Chondrocyte (in vitro differentiated cells): ENCODE data around the gene TRIM31. TPM values are rescaled to one million over a fixed set of nuclear protein-coding genes. Genes with fewer than 3 reads are reported as not detected.

ENCODE experiments used
- DNase-seq: peaks from one replicate; pipeline ENCODE4 v3.0.0; 2021; ENCODE audit warnings: mixed read lengths, low spot score
- H3K27ac Mint-ChIP-seq: one replicate; pipeline ENCODE4 v1.8.0; 2021; ENCODE audit warnings: mild to moderate bottlenecking, moderate library complexity, mixed read lengths; ENCODE audit not compliant: unreplicated experiment
- H3K27me3 Mint-ChIP-seq: 2 replicates; pipeline ENCODE4 v1.8.0; 2021; ENCODE audit warnings: low read depth, mixed read lengths
- H3K36me3 Mint-ChIP-seq: 2 replicates; pipeline ENCODE4 v1.8.0; 2021; ENCODE audit warnings: low read depth, mixed read lengths
- H3K4me1 Mint-ChIP-seq: 2 replicates; pipeline ENCODE4 v1.8.0; 2021; ENCODE audit warnings: low read depth, mild to moderate bottlenecking, mixed read lengths
- H3K4me3 Mint-ChIP-seq: one replicate; pipeline ENCODE4 v1.8.0; 2021; ENCODE audit warnings: mild to moderate bottlenecking, moderate library complexity, mixed read lengths; ENCODE audit not compliant: unreplicated experiment
- H3K9me3 Mint-ChIP-seq: 2 replicates; pipeline ENCODE4 v1.8.0; 2021; ENCODE audit warnings: low read depth, mixed read lengths
- CTCF ChIP-seq: fragments of 200-600 bp; sonication (generic); IDR thresholded peaks from 2 replicates; pipeline ENCODE4 v1.5.0; 2021; ENCODE audit warnings: antibody characterized with exemption, mild to moderate bottlenecking, moderate library complexity
- total RNA-seq: library from RNA; stranded (reverse); gene quantifications from 3 replicates; pipeline ENCODE4 v1.2.1, GENCODE V29; 2021

TRIM31 gene
- total RNA-seq, 1 donor from 2014 or later = not detected

DNA sequence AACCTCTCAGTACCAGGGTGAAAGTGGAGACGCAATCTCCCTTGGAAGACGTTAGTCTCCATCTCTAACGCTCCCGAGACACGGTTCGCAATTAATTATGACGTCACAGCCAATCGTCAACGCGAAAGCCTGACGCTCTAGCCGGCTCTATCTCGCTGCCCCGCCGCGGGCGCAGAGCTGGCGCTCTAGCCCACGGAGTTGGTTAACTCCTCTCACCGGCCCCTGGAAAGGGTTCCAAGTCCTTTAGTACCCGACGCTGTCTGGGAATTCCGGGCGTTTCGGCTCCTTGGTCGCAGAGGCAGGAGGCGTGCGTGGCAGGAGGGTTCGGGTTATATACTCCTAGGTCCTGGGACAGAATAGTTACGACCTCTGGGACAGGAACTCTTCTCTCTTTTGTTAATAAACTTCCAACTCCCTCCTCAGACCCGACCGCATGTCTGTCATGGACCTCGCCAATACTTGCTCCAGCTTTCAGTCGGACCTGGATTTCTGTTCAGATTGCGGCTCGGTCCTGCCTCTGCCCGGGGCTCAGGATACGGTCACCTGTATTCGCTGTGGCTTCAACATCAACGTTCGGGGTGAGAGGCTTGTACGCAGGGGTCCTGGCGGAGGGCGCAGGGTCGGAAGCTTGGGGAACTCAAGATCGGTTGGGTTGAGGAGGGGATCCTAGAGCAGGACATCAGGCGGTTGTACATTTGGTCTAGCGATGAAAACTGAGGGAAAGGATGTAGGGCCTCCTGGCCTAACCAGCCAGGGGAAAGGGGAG is 51.6 kb downstream of the TRIM31 start, which contains the start of gene POLR1H:
Gene POLR1H, plus strand, starts transcription at position 174 of the 766 bp plus-strand sequence. Its CDS starts 260 bp downstream, at position 434.
- no peaks in the 10 kb centered on the region for H3K9me3 Mint-ChIP-seq
- peak within 1 kb of the TSS; percentile 98 for H3K4me3 Mint-ChIP-seq
- TF ChIP-seq CTCF = no peak
- H3K27ac Mint-ChIP-seq = peak within 1 kb of the TSS; percentile 97
- peaks cover 5% of the 10 kb centered on the region for H3K36me3 Mint-ChIP-seq
- peak; percentile 95 for DNase-seq
- peaks cover 37% of the 10 kb centered on the region for H3K4me1 Mint-ChIP-seq
- H3K27me3 Mint-ChIP-seq = no peaks in the 10 kb centered on the region

DNA sequence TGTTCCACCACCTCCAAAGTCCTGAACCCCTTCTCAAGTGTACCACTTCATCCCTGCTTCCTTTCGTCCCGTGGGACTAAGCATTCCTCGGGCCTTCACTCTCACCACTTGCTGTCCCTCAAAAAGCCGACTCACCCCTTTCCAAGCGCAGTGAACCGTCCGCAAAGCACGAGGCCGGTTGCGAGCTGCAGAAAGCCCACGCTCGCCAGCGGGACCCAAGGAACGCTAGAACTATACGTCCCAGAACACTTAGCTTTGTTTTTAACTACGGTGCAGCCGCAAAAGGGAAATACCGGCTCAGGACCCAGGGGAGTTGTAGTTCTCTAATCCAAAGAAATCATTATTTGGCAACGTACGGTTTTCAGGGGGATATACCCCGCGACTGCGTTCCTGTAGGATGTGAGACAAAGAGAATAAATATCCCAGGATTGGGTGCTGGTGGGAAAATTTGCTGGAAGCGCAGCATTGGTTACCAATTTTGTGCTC is 52.2 kb downstream of the TRIM31 start:
- no peak for TF ChIP-seq CTCF
- Mint-ChIP-seq H3K27me3 (no peaks in the 10 kb centered on the region), H3K36me3 (peaks cover 5% of the 10 kb centered on the region), H3K9me3 (no peaks in the 10 kb centered on the region), H3K27ac (peak overlapping the region; percentile 97), H3K4me1 (peaks cover 30% of the 10 kb centered on the region), H3K4me3 (peak overlapping the region; percentile 98)
- no peak for DNase-seq

GRCh38 chr6:30055513-30055912 is 57.4 kb downstream of the TRIM31 start:
- Mint-ChIP-seq H3K27me3 (no peaks in the 10 kb centered on the region), H3K4me3 (no peak overlapping the region), H3K36me3 (peaks cover 3% of the 10 kb centered on the region), H3K9me3 (no peaks in the 10 kb centered on the region), H3K27ac (no peak overlapping the region), H3K4me1 (peaks cover 11% of the 10 kb centered on the region)
- DNase-seq = no peak
- TF ChIP-seq CTCF = no peak

GRCh38 chr6:30053682-30054081 is 59.2 kb downstream of the TRIM31 start:
- no peak overlapping the region for H3K4me3 Mint-ChIP-seq
- no peak for TF ChIP-seq CTCF
- no peak for DNase-seq
- peaks cover 3% of the 10 kb centered on the region for H3K36me3 Mint-ChIP-seq
- no peaks in the 10 kb centered on the region for H3K9me3 Mint-ChIP-seq
- no peaks in the 10 kb centered on the region for H3K4me1 Mint-ChIP-seq
- H3K27ac Mint-ChIP-seq = no peak overlapping the region
- H3K27me3 Mint-ChIP-seq = no peaks in the 10 kb centered on the region

Other genes with a start within 250 kb of the TRIM31 start
- gene HLA-A, start 170.6 kb downstream of the TRIM31 start, total RNA-seq = 110 to 191 TPM (median 187 TPM) in 3 replicates
- 15.2 to 18.2 TPM (median 15.5 TPM) in 3 replicates for gene POLR1H, start 51.8 kb downstream of the TRIM31 start, total RNA-seq
- gene PPP1R11, start 45.9 kb downstream of the TRIM31 start, total RNA-seq = 45.0 to 49.7 TPM (median 47.1 TPM) in 3 replicates
- not detected in 3 replicates for gene RNF39, start 37.3 kb downstream of the TRIM31 start, total RNA-seq
- gene TRIM40, start 23.1 kb upstream of the TRIM31 start, total RNA-seq = not detected in 3 replicates
- not detected in 3 replicates for gene TRIM10, start 48.1 kb upstream of the TRIM31 start, total RNA-seq
- not detected in 3 replicates for gene TRIM15, start 50.5 kb upstream of the TRIM31 start, total RNA-seq
- 36.1 to 37.6 TPM (median 36.7 TPM) in 3 replicates for gene TRIM26, start 100.3 kb upstream of the TRIM31 start, total RNA-seq
- gene TRIM39, start 213.8 kb upstream of the TRIM31 start, total RNA-seq = 12.5 to 14.8 TPM (median 13.7 TPM) in 3 replicates
- 38.4 to 41.8 TPM (median 39.7 TPM) in 3 replicates for gene RPP21, start 232.1 kb upstream of the TRIM31 start, total RNA-seq